Muscle layer of colon (tissue), 2 donors: Measurements from ENCODE around the gene CCND1.

ENCODE experiments used
- H3K27ac ChIP-seq: one replicate; pipeline ENCODE4 v1.7.0; 2013; ENCODE audit warnings: low read depth, mild to moderate bottlenecking, low read length, moderate library complexity
- H3K27me3 ChIP-seq, 2 donors: one replicate each; pipeline ENCODE4 v1.7.0; 2013; ENCODE audit warnings: low read length in 2 of 2, mild to moderate bottlenecking in 2 of 2; ENCODE audit not compliant: insufficient read depth in 2 of 2, control insufficient read depth in 1 of 2
- H3K36me3 ChIP-seq: one replicate; pipeline ENCODE4 v1.7.0; 2013; ENCODE audit warnings: mild to moderate bottlenecking, low read length; ENCODE audit not compliant: insufficient read depth
- H3K4me1 ChIP-seq: one replicate; pipeline ENCODE4 v1.7.0; 2013; ENCODE audit warnings: mild to moderate bottlenecking, low read length; ENCODE audit not compliant: insufficient read depth
- H3K4me3 ChIP-seq, 2 donors: one replicate each; pipeline ENCODE4 v1.7.0; 2013; ENCODE audit warnings: low read length in 2 of 2, low read depth in 1 of 2, mild to moderate bottlenecking in 1 of 2, moderate library complexity in 1 of 2
- H3K9ac ChIP-seq: one replicate; pipeline ENCODE4 v1.7.0; 2013; ENCODE audit warnings: low read length
- H3K9me3 ChIP-seq: one replicate; pipeline ENCODE4 v1.7.0; 2013; ENCODE audit warnings: mild to moderate bottlenecking, low read length
- donor health status: abdominal sarcoma.
- donor health status: Adenocarcinoma of cecum.

The CCND1 gene

DNA sequence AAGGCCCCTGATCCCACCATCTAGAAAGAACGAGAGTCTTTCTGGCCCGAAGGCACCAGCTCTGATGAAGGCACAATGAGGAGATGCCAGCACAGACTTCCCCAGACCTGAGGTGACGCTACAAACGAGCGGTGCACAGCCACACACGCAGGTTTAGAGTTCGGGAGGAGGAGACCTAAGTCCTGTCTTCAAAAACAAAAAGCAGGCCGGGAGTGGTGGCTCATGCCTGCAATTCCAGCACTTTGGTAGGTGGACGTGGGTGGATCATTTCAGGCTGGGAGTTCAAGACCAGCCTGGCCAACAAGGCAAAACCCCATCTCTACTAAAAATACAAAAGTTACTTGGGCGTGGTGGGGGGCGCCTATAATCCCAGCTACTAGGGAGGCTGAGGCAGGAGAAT is 24.7 kb downstream of the CCND1 start:
- Histone ChIP-seq H3K4me3 (no peak overlapping the region), H3K9me3 (no peaks in the 10 kb centered on the region), H3K27me3 (no peaks in the 10 kb centered on the region), H3K27ac (no peak overlapping the region), H3K9ac (no peak overlapping the region), H3K4me1 (peaks cover 9% of the 10 kb centered on the region), H3K36me3 (peaks cover 22% of the 10 kb centered on the region)

DNA sequence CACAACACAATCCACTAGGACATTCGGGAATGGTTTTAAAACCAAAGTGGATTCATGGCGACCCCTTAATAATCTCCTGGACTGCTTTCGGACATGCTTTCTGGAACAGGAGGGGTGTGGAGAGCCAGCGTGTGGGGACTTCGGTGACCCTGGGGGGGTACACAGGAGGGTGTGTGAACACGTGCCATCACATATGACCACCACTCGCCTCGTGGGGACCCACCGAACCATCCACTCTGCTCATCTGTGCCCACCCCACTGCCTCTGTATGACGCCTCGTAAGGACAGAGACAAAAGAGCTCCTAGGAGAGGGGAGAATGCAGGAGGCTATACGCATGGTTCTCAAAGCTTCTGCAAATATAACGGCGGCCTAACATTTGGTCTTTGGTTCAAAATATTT is 25.3 kb downstream of the CCND1 start:
- Histone ChIP-seq H3K36me3 (peaks cover 26% of the 10 kb centered on the region), H3K4me3 (no peak overlapping the region), H3K9ac (no peak overlapping the region), H3K4me1 (peaks cover 10% of the 10 kb centered on the region), H3K27me3 (no peaks in the 10 kb centered on the region), H3K27ac (no peak overlapping the region), H3K9me3 (no peaks in the 10 kb centered on the region)

DNA sequence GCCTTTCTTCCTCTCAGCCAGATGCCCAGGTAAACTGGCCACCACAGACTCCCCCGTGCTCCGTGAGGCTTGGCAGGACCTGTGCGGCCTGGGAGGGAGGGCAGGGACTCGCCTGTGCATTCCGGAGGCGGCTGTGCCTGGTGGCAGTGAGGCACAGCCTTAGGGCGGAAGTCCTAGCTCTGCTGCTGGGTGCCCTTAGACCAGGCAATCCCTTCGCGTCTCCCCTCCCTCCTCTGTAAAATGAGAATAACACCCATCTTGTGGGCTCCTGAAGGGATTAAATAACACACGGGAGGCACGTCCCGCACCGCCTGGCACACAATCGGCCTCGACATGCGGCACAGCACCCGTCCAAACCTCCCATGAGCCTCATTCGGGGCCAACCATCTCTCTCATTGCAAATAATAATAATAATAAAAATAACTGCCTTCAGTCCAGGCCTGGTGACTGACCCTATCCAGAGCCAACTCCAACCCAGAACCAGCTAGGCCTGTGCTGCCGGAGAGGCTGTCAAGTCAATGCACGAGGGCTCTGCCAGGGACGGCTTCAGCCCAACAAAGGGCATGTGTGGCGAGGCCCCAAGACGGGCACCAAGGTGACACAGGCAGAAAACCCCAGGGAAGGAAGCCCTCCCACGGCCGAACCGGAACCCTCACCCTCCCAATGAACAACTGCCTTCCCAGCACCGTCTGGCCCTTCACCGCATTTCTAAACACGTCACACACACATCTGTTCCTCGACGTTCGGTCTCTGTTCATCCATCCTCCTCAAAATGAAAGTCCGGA is 26.0 kb downstream of the CCND1 start:
- no peak overlapping the region for H3K4me3 ChIP-seq
- H3K9me3 ChIP-seq: no peaks in the 10 kb centered on the region
- H3K27me3 ChIP-seq: no peaks in the 10 kb centered on the region
- no peak overlapping the region for H3K27ac ChIP-seq
- H3K36me3 ChIP-seq: peaks cover 33% of the 10 kb centered on the region
- no peak overlapping the region for H3K9ac ChIP-seq
- peaks cover 10% of the 10 kb centered on the region for H3K4me1 ChIP-seq

DNA sequence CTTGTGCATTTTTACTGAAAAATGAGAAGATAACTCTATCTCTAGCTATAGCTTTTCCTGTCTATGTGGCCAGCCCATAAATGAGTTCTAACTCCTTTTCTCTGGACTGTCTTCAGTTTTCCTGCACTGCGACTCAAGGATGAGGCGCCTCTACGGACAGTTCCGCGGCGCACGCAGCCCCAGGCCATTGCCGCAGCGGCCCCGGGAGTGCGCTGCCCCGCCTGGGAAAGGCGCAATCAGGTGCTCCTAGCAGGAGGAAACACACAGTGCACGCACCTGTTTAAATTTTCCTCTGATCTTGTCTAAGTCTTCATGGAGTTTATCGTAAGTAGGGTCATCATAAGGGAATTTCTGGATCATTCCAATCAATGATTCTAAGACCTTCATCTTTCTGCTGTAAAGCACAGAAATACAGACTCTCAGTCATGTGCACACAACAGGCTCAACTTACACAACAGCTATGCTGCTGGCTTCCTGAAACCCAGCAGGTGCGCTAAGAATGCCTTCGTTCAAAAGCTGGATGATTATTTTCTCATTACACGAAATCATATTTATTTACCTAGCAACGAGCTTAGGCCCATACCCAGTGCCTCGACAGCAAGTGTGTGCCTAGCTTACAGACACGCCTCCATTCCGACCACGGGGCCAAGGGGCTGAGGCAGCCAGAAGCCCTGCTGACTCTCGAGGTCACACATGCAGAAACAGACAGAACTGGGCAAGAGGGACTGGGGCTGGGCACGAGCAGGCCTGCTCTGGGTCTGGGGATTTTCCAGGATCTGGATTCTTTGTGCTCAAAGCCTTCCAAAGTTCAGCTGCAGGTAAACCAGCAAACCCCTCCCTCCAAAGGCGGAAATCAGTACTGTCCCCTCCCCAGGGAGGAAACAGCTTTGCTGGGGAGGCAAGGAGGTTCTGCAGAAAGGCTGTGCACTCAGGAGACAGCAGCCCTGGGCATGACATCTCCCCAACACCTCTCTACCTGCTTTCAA is 27.0 kb downstream of the CCND1 start:
- H3K36me3 ChIP-seq: peaks cover 37% of the 10 kb centered on the region
- no peak overlapping the region for H3K4me3 ChIP-seq
- peaks cover 10% of the 10 kb centered on the region for H3K4me1 ChIP-seq
- H3K27ac ChIP-seq: no peak overlapping the region
- no peaks in the 10 kb centered on the region for H3K27me3 ChIP-seq
- H3K9ac ChIP-seq: no peak overlapping the region
- no peaks in the 10 kb centered on the region for H3K9me3 ChIP-seq

GRCh38 chr11:69669486-69669885 is 28.5 kb downstream of the CCND1 start:
- H3K4me3 ChIP-seq: no peak overlapping the region
- no peaks in the 10 kb centered on the region for H3K9me3 ChIP-seq
- H3K4me1 ChIP-seq: peaks cover 20% of the 10 kb centered on the region
- peaks cover 37% of the 10 kb centered on the region for H3K36me3 ChIP-seq
- no peak overlapping the region for H3K27ac ChIP-seq
- no peaks in the 10 kb centered on the region for H3K27me3 ChIP-seq
- H3K9ac ChIP-seq: no peak overlapping the region

DNA sequence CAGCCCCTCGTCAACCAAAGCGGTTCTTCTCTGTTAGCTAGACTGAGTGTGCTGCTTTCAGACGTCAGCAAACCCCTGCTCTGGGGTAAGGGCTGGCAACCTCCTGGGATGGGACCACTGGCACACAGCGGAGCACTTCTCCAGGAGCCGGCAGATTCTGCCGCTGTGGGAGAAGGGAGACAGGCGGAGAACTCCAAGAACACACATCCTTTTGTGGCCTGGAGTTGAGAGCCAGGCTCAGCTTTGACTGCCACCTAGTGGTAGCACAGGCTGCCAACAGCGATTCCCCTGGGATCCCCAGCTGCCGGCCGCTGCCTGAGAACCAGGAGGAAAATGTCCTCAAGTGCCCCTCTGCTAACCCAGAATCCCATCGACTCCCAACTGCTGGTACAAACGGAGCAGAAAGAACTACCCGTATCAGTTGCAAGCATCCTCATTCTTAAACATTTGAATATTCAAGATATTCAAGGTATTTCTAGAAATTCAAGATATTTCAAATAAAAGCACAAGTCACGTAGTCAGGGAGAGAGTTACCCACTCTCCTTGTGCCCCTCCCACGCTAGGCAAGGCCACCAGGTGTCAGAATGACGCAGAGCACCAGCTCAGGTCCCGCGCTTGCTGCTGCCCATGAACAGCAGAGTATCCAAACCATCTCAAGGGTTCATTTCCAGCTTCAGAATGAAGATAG is 29.3 kb downstream of the CCND1 start:
- Histone ChIP-seq H3K9ac (no peak overlapping the region), H3K4me3 (no peak overlapping the region), H3K4me1 (peaks cover 22% of the 10 kb centered on the region), H3K27ac (peak overlapping the region; percentile 10), H3K27me3 (no peaks in the 10 kb centered on the region), H3K36me3 (peaks cover 37% of the 10 kb centered on the region), H3K9me3 (no peaks in the 10 kb centered on the region)

GRCh38 chr11:69671734-69672465 is 30.9 kb downstream of the CCND1 start:
- no peak overlapping the region for H3K4me3 ChIP-seq
- H3K27me3 ChIP-seq: no peaks in the 10 kb centered on the region
- peaks cover 22% of the 10 kb centered on the region for H3K4me1 ChIP-seq
- no peaks in the 10 kb centered on the region for H3K9me3 ChIP-seq
- H3K9ac ChIP-seq: no peak overlapping the region
- no peak overlapping the region for H3K27ac ChIP-seq
- H3K36me3 ChIP-seq: peaks cover 32% of the 10 kb centered on the region

- peak overlapping the region; percentile 85 for H3K9ac ChIP-seq
- peak overlapping the region; percentile 84 to 94 for H3K4me3 ChIP-seq
- peaks cover 22% of the 10 kb centered on the region for H3K4me1 ChIP-seq
- H3K27ac ChIP-seq: peak overlapping the region; percentile 72
- no peaks in the 10 kb centered on the region for H3K27me3 ChIP-seq
- H3K9me3 ChIP-seq: no peaks in the 10 kb centered on the region
- peaks cover 19% of the 10 kb centered on the region for H3K36me3 ChIP-seq
Measured at GRCh38 chr11:69674267-69674885, 33.4 kb downstream of the CCND1 start.

- Histone ChIP-seq H3K27ac (peak within 1 kb of the TSS; percentile 72), H3K9me3 (no peaks in the 10 kb centered on the region), H3K4me3 (peak within 1 kb of the TSS; percentile 84 to 94), H3K27me3 (no peaks in the 10 kb centered on the region), H3K36me3 (peaks cover 19% of the 10 kb centered on the region), H3K4me1 (peaks cover 19% of the 10 kb centered on the region), H3K9ac (peak within 1 kb of the TSS; percentile 85)
Measured at GRCh38 chr11:69674886-69675714, 34.1 kb downstream of the CCND1 start, which contains the start of gene LTO1. Gene LTO1, minus strand, starts transcription at chr11:69675353. Its CDS starts 114 bp downstream, at chr11:69675239.

GRCh38 chr11:69677749-69678148 is 36.8 kb downstream of the CCND1 start:
- H3K27ac ChIP-seq: no peak overlapping the region
- no peaks in the 10 kb centered on the region for H3K36me3 ChIP-seq
- peaks cover 13% of the 10 kb centered on the region for H3K4me1 ChIP-seq
- H3K27me3 ChIP-seq: no peaks in the 10 kb centered on the region
- H3K4me3 ChIP-seq: no peak overlapping the region
- H3K9ac ChIP-seq: no peak overlapping the region
- no peaks in the 10 kb centered on the region for H3K9me3 ChIP-seq
